Measurements from ENCODE around the gene CYP26C1.

- TF ChIP-seq CTCF (IDR thresholded peaks at IDR 0.05; ENCODE audit: insufficient read depth, low read length) (no peak), GABPA (IDR thresholded peaks at IDR 0.05; ENCODE audit: low read depth) (no peak)
These were observed 43.4 kb downstream of the CYP26C1 start for GRCh38 chr10:93103953-93104352.
